HepG2 (cell line): ENCODE measurements around the gene PRR33. TPM values are rescaled to one million over a fixed set of nuclear protein-coding genes. Genes with fewer than 3 reads are reported as not detected.

Source experiments
- AHDC1 ChIP-seq: sonication (generic); formaldehyde crosslinking; IDR thresholded peaks from 2 replicates; pipeline ENCODE4 v1.5.1; 2020; ENCODE audit warnings: mild to moderate bottlenecking, missing genetic modification reagents, borderline replicate concordance
- CTCF ChIP-seq: sonication (generic); formaldehyde crosslinking; IDR thresholded peaks from 2 replicates; pipeline ENCODE4 v1.5.0; 2020; ENCODE audit warnings: mild to moderate bottlenecking, missing genetic modification reagents, moderate library complexity
- HNF1B ChIP-seq: sonication (generic); formaldehyde crosslinking; IDR thresholded peaks from 2 replicates; pipeline ENCODE4 v1.5.1; 2020; ENCODE audit warnings: mild to moderate bottlenecking, moderate library complexity, missing genetic modification reagents
- KDM3A ChIP-seq: IDR thresholded peaks from 2 replicates; pipeline ENCODE4 v1.6.1; 2018; ENCODE audit warnings: low read depth, missing compliant biosample characterization
- PAXIP1 ChIP-seq: sonication (generic); formaldehyde crosslinking; conservative IDR thresholded peaks from 2 replicates; pipeline ENCODE4 v1.4.0; 2020; ENCODE audit warnings: mild to moderate bottlenecking, missing genetic modification reagents, moderate library complexity
- PHF21A ChIP-seq: sonication (generic); formaldehyde crosslinking; IDR thresholded peaks from 2 replicates; pipeline ENCODE4 v1.5.0; 2020; ENCODE audit warnings: mild to moderate bottlenecking, missing genetic modification reagents
- RAD21 ChIP-seq: fragments of 450-650 bp; formaldehyde crosslinking; IDR thresholded peaks from 2 replicates; pipeline ENCODE4 v1.5.0; 2020; ENCODE audit warnings: mild to moderate bottlenecking
- RELA ChIP-seq: sonication (generic); formaldehyde crosslinking; IDR thresholded peaks from 2 replicates; pipeline ENCODE4 v1.4.0; 2020; ENCODE audit warnings: missing genetic modification reagents
- REPIN1 ChIP-seq: sonication (generic); formaldehyde crosslinking; IDR thresholded peaks from 2 replicates; pipeline ENCODE4 v1.8.0; 2022; ENCODE audit warnings: missing genetic modification reagents, low read depth, mild to moderate bottlenecking, borderline replicate concordance
- STAG1 ChIP-seq: sonication (generic); formaldehyde crosslinking; IDR thresholded peaks from 2 replicates; pipeline ENCODE4 v1.4.0; 2020; ENCODE audit warnings: missing genetic modification reagents
- UBTF ChIP-seq: sonication (generic); formaldehyde crosslinking; IDR thresholded peaks from 2 replicates; pipeline ENCODE4 v1.4.0; 2020; ENCODE audit warnings: mild to moderate bottlenecking, missing genetic modification reagents
- WIZ ChIP-seq: sonication (generic); formaldehyde crosslinking; IDR thresholded peaks from 2 replicates; pipeline ENCODE4 v1.5.1; 2020; ENCODE audit warnings: mild to moderate bottlenecking, missing genetic modification reagents
- polyA plus RNA-seq, 8 experiments: library from polyadenylated mRNA; depleted of rRNA in 3 of 8; stranded (reverse) in 7 of 8; unstranded in 1 of 8; fragments of >200 nt; fragmentation: Illumina TruSeq in 4 of 8; extraction: Trizol in 4 of 8; gene quantifications; 2 replicates each; pipeline versions ENCODE4 v1.2.1 to v1.2.3, GENCODE V29; 2011 to 2016; ENCODE audit warnings: low read depth in 4 of 8, missing spikeins in 1 of 8, mixed read lengths in 1 of 8; ENCODE audit not compliant: insufficient read depth in 1 of 8
- total RNA-seq, 5 experiments: library from RNA; depleted of rRNA; stranded (reverse); fragments of >200 nt; fragmentation: Illumina TruSeq; extraction: Trizol; gene quantifications; 2 replicates each; pipeline ENCODE4 v1.2.3, GENCODE V29; 2016; ENCODE audit warnings: low read depth in 1 of 5

The PRR33 gene
- total and polyA plus RNA-seq, 2 of the 13 experiments (the other 11 are each of a cell fraction or from before 2014, with no cell fraction given), result not detected

- TF ChIP-seq AHDC1 (CRISPR knock-in tag) (no peak), WIZ (CRISPR knock-in tag) (no peak), REPIN1 (CRISPR knock-in tag) (no peak), UBTF (CRISPR knock-in tag) (0 out of 2 replicates have a peak, but pooled peaks have one; percentile 18), PAXIP1 (CRISPR knock-in tag) (no peak), KDM3A (CRISPR knock-in tag) (0 out of 2 replicates have a peak, but pooled peaks have one; percentile 10), HNF1B (0 out of 2 replicates have a peak, but pooled peaks have one; percentile 43), RELA (CRISPR knock-in tag) (no peak), CTCF (CRISPR knock-in tag) (peak; percentile 83), STAG1 (CRISPR knock-in tag) (peak; percentile 60), PHF21A (no peak), RAD21 (CRISPR knock-in tag) (peak; percentile 45)
Measured at GRCh38 chr11:1876361-1877063, 15.2 kb downstream of the PRR33 start (continued).
